AG08396 (cell line): Measurements from ENCODE around the gene HOXA10.

Experiments used
- DNase-seq: peaks from one replicate; pipeline ENCODE4 v3.0.0; 2012; ENCODE audit warnings: low spot score, mixed read lengths

Gene HOXA10

GRCh38 chr7:27129729-27130539 is 44.2 kb downstream of the HOXA10 start:
- peak; percentile 48 for DNase-seq

GRCh38 chr7:27128776-27129728 is 45.1 kb downstream of the HOXA10 start:
- DNase-seq, result no peak

- no peak for DNase-seq
These were observed 46.1 kb downstream of the HOXA10 start for GRCh38 chr7:27128034-27128433.

- no peak for DNase-seq
These were observed 47.4 kb downstream of the HOXA10 start for GRCh38 chr7:27126596-27127327.

GRCh38 chr7:27125986-27126394 is 48.1 kb downstream of the HOXA10 start:
- DNase-seq, result no peak

GRCh38 chr7:27124902-27125689 is 49.0 kb downstream of the HOXA10 start:
- DNase-seq, result no peak

DNA sequence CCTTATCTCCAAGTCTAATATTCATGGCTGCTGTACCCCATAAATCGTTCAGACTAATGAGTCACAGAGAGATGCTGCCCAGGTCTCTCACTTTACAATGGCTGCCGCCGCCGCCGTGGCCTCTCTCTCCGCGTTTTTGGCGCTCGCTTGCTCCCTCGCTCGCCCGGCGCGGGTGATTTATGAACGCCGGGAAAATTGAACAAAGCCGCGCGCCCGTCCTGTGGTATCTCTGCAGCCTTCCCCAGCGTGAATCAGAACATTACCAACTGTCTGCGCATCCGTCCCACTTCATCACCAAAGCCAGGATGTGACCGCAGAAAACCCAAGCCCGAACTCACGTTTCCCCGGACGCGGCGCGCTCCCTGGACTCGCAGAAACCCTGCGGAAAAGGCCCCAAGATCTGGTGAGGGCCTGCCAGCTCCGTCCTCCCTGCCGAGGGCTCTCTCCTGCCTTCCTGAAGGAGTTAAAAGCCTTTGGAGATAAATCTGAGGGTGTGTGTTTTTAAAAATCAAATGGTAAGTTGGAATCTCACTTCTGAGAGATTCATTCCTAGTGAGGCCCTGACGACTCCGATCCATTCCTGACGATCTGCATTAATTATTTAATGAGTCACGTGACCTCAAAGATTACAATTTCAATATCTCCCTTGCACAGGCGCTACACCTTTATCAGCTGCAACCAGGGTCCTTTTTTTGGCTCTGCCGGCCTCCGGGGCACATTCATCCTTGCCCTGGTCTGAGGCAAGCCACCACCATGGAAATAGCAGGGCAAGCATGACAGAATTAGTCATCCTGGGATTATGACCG is 49.8 kb downstream of the HOXA10 start:
- peak; percentile 81 for DNase-seq

DNA sequence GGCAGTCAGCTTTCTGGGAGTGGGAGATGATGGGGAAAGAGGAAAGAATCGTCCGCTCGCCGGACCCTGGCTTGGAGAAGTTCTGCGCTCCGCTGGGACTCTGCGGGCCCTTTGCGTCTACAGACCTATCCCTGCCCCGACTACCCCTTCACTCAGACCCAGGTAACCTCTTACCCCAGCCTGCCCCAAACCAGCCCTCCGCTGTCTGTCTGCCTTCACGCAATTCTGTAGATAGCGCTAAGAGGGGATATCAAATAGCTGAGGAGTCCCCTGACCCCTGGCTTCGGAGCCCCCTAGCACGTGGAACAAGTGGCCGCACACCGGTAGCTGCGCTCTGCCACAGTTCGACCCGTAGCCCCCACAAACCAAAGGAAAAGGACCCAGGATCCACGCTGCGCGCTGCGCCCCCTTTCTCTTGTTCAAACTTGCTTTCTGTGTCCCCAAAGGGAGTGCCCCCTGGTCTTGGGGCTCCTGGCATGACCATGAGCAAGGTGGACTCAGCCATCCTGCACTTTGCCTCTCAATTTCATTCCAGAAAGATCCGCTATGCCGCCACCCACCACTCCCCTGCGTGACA is 50.6 kb downstream of the HOXA10 start:
- DNase-seq, result no peak

GRCh38 chr7:27123007-27123476 is 51.1 kb downstream of the HOXA10 start:
- DNase-seq, result no peak

GRCh38 chr7:27122077-27122910 is 51.8 kb downstream of the HOXA10 start:
- DNase-seq, result no peak

DNA sequence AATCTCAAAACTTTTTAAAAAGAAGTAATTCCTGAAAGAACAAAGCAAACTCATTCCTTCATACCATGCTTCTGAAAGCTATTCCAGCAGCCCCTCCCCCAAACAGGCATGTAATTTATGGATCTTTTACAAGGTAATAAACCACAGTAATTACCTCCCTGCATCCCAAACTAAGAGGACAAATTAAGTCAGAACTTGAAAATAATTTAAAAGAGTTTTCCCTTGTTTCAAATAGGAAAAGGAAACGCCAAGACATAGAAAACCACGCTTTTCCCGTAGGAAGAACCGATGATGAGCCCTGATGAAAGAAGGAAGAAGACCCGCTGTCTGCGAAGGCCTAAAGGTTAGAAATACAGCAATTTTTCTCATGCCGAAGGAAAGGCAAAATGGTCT is 52.4 kb downstream of the HOXA10 start:
- DNase-seq, result no peak
